AG09309 (cell line): ENCODE measurements around the gene PARP15.

Experiments
- DNase-seq: peaks from one replicate; pipeline ENCODE4 v3.0.0-alpha.2; 2010; ENCODE audit warnings: low read depth
- H3K4me3 ChIP-seq: 2 replicates; pipeline ENCODE4 v1.5.1; 2011; ENCODE audit warnings: mild to moderate bottlenecking, low read depth, low read length, moderate library complexity; ENCODE audit not compliant: control insufficient read depth
- TF ChIP-seq, protein P1 (sequence below): IDR thresholded peaks from 2 replicates; pipeline ENCODE4 v1.5.1; 2011; ENCODE audit warnings: mild to moderate bottlenecking, low read depth, low read length, inconsistent platforms; ENCODE audit not compliant: insufficient read depth, control insufficient read depth; ENCODE audit errors: missing control alignments

Gene PARP15

DNA sequence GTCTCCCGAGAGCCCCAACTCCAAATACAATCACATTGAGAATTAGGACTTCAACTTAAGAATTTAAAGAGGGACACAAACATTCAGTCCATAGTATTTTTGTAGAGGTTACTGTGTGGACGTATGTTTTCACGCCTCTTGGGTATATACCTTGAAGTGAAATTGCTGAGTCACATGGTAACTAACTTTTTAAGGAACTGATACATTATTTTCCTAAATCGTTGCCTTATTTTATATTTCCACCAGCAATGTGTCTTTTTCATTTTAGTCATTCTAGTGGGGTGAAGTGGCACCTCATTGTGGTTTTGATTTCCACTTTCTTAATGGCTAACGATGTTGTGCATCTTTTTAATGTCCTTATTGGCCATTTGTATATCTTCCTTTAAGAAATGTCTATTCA, 11.8 kb downstream of the PARP15 start:
- DNase-seq = no peak
- TF ChIP-seq, protein P1, sequence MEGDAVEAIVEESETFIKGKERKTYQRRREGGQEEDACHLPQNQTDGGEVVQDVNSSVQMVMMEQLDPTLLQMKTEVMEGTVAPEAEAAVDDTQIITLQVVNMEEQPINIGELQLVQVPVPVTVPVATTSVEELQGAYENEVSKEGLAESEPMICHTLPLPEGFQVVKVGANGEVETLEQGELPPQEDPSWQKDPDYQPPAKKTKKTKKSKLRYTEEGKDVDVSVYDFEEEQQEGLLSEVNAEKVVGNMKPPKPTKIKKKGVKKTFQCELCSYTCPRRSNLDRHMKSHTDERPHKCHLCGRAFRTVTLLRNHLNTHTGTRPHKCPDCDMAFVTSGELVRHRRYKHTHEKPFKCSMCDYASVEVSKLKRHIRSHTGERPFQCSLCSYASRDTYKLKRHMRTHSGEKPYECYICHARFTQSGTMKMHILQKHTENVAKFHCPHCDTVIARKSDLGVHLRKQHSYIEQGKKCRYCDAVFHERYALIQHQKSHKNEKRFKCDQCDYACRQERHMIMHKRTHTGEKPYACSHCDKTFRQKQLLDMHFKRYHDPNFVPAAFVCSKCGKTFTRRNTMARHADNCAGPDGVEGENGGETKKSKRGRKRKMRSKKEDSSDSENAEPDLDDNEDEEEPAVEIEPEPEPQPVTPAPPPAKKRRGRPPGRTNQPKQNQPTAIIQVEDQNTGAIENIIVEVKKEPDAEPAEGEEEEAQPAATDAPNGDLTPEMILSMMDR = no peak
- H3K4me3 ChIP-seq = no peak overlapping the region

DNA sequence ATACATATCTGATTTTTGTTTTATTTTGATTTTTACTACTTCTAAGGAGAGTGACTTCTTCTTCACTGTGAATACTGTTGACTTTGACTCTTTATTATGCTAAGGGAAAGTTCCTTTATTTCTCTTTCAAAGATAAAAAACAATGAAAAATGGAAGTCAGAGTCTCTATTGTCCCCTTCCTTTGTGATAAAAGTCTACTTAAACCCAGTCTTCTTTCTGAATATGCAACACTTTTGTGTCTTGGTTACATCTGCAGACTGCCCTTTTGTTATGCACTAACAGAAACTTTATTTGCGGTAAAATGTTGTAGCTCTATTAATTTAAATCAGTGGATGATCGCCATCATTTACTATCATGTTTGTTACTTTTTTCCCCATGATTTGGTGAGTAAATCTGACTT, 13.2 kb downstream of the PARP15 start:
- no peak for DNase-seq
- no peak overlapping the region for H3K4me3 ChIP-seq
- TF ChIP-seq, protein P1 = no peak

DNA sequence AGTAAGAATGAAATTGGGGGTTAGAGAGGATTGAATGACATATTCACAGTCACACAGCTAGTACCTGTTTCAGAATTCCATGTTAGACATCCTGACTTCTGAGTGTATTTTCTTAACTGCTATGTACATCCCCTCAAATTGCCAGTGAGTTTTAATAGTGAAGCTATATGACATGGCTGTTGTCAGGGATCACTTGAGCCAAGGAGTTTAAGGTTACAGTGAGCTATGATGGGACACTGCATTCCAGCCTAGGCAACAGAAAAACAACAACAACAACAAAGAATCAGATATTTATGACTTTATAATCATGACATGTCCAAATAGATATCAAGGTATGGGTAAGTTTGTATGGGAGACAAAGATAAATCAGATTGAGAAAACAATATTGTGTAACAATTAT, 16.6 kb downstream of the PARP15 start:
- TF ChIP-seq, protein P1 = no peak
- DNase-seq = no peak
- no peak overlapping the region for H3K4me3 ChIP-seq

DNA sequence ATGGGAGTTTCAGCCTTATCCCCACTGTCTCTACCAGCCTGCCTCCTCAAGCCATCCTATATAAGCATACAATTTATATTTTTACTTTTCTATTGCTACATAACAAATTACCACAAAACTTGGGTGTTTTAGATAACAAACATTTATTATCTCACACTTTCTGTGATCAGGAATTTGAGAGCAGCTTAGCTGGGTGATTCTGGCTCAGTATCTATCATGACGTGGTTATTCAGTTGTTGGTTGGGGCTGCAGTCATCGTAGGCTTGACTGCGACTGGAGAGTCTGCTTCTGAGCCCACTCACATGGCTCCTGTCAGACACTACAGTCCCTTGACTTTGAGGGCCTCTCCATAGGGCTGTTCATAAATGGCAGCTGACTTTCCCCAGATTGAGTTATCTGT, 20.7 kb downstream of the PARP15 start:
- TF ChIP-seq, protein P1 = no peak
- no peak overlapping the region for H3K4me3 ChIP-seq
- DNase-seq = no peak

DNA sequence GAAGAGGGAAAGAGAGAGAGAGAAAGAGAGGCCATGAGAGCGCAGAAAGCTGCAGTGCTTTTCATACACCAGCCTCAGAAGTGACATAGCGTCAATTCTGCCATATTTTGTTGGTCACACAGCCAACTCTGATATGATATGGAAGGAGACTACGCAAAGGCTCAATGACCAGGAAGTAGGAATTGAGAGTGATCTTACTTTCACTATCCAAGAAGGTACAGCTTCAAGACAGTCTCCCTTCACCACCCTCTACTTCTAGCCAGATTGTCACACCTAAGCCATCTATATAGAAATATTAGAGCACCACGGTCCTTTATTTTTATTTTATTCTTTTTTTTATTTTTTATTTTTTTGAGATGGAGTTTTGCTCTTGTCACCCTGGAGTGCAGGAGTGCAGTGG, 21.1 kb downstream of the PARP15 start:
- TF ChIP-seq, protein P1 = no peak
- no peak for DNase-seq
- no peak overlapping the region for H3K4me3 ChIP-seq

DNA sequence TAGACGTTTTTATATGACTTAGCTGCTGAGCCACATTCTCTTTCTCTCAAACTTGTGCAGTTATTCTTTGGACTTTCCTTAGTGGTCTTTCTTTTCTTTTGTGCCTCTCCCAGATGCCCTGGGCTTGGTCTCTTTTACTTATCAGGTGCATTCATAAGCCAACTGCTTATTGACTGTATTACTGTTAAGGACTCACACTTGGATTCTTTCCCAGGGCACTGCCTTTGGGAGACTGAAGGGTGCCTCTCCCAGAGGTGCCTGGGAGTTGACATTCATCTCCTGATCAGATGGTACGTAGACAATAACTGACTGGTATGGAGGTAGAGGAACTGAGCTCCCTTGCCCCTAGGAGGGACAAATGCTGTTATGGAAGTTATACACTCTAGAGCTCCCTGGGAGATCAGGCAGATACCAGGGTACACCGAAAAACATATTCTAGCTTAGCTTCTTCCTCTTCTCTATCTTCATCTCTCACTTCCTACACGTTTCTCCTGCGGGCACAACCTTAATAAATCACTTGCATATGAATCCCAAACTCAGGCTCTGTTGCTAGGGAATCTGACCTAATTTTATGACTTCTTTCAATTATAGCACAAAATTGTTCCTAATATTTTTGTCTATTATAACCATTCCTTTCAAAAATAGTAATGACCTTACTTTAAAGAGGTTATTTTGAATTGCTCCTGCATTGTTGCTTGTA, 24.7 kb downstream of the PARP15 start:
- H3K4me3 ChIP-seq = no peak overlapping the region
- TF ChIP-seq, protein P1 = no peak
- no peak for DNase-seq
